GM19395 (cell line): ENCODE data around the gene SEC14L5.
"Not testable (repeated sequence)": the region's sequence is repeated elsewhere in the genome, so short reads cannot be mapped to it uniquely, and the experiment has no call there.

ENCODE experiments used
- ATAC-seq: cut with Tn5 transposase; IDR thresholded peaks from one replicate; pipeline ENCODE4 v1.9.1; 2021; ENCODE audit warnings: mild to moderate bottlenecking, moderate library complexity; ENCODE audit not compliant: unreplicated experiment

The SEC14L5 gene

DNA sequence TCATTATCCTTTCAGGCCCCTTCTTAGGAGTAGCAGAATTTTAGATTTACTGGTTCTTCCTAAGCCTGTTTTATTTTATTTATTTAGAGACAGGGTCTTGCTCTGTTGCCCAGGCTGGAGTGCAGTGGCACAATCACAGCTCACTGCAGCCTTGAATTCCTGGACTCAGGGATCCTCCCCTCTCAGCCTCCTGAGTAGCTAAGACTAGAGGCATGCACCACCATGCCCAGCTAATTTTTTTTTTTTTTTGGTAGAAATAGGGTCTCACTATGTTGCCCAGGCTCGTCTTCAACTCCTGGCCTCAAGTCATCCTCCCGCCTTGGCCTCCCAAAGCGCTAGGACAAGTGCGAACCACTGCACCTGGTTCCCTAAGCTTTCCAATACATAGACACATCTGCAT lies 28.5 kb upstream of the SEC14L5 start:
- not testable (repeated sequence) for ATAC-seq

DNA sequence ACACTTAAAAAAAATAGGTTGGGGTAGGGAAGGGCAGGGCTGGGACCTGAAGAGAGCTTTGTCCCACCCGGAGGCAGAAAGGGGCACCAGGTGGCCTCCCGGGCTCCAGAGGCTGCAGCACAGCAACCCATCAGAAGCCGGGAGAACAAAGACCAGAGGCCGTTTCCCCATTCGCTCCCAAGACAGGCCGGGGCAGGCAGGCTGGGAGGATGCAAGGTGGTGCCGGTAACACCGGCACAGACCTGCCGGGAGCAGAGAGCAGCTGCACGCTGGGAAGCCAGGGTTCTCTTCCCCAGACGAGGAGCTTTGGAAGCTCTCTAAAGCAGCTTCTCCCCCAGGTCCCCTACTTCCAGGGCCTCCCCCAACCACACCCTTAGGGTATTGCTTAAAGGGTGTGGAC lies 26.7 kb upstream of the SEC14L5 start:
- ATAC-seq: no peak

DNA sequence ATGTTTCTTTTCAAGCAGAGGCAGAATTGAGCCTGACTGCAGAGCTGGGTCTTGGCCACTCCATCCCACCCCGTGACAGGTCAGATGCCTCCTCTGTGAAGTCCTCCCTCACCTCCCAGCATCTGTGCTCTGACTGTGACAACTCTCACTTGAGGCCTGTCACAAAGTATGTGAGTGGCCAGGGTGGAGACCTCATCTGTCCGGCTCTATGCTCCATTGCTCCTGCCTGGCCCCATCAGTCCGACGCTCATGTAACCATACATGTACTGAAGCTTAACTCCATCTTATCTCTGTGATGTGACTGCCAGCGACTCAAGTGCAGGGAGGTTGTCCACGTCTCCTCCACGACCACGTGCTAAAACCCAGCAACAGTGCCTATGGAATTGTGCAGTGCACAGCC lies 24.7 kb upstream of the SEC14L5 start:
- no peak for ATAC-seq

DNA sequence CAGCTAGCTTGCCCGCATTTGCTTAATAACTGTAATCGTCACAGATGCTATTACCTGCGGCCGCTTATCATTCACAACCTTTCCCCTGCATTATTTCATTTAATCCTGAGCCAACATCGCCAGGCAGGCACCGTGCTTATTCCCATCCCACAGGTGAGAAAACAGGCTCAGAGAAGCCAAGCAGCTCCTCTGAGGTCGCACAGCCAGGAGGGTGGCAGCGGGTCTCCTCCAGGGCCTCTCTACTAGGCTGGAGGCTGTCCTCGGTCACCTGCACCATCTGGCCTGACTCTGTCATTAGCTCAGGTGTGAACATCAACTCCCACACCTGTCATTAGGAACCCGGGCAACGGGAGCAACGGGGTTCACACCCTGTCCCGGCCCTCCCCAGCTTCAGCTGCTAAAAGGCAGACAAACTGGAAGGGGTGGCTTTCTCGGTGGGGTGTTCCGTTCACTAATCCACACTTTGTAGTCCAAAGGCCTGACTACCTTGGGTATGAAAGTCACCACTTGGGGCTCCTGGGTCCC lies 24.2 kb upstream of the SEC14L5 start:
- no peak for ATAC-seq

DNA sequence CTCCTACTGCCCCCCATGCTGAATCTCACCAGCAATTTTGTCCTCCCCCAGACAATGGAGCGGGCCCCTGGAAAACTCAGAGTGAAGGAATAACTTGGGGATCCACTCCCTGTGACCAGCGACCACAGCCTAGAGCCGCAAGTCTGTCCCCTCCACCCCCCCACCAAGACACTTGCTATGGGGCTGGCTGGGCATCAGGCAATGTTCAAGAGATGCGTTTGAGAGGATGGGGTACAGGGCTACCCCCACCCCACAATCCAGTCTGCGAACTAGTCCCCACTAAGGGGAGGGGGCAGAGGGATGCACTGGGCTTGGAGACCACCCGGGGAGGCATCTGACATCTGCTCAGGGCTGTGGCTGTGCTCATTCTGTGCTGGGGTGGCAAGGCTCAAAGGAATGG lies 23.5 kb upstream of the SEC14L5 start:
- no peak for ATAC-seq

DNA sequence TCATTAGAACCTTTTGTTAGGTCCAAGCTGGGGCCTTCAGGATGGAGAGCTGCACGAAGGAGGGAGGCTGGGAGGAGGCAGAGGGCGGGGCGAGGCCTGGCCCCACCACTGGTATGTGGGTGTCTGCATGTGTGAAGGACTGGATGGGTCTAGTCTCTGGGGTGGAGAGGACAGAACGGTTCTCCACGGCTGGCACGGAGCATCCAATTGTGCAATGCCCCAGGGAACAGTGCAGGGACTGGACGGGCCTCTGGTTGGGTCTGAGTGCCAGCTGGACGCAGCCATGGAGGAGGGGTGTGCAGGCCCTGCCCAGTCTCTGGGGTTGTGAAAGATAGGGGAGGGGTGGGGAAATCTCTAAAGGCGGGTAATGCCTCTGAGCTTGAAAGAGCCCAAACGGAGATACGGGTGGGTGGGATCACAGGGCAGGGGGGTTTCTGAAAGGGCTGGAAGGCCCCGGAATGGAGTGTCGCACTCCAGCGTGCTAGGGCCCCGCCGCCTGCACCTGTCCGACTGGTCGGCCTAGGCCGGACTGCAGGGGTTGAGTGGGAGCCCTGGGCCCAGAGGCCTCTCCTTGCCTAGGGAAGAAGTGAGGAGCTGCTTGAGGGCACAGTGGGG lies 22.8 kb upstream of the SEC14L5 start:
- no peak for ATAC-seq

DNA sequence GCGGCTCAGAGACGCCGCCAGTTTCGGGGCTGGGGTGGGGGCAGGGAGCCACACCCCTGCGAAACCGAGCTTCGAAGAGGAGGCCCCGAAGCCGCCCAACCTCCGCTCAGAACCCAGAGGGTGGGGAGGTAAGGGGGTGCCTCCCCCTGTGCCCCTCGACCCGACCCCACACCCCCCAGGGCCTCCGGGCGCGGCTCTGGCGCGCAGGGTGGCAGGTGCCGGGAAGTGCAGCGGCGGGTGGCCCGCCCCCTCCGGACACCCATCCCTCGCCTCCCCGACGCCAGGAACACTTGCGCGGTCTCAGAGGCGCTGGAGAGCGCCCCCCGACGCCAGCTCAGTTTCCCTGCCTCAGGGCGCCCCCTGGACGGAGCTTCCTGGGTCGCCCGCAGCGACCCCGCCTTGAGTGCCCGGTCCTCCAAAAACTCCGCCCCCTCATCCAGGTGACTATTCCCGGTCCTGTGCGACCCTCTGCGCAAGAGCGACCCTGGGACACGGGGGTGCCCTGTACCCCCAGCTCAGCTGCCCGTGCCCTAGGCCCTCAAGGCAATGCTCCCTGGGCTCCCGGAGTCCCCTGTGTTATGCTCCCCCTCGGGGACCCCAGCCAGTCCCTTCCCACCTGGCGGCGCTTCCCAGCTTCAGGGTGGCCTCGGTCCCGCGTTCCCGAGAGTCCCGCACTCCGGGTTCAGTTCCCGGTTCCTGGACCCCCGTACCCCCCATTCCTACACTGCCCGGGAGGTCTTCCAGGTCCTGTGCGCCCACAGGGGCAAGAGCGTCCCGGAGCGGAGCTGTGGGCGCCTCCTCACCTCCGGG lies 21.7 kb upstream of the SEC14L5 start:
- ATAC-seq: no peak

DNA sequence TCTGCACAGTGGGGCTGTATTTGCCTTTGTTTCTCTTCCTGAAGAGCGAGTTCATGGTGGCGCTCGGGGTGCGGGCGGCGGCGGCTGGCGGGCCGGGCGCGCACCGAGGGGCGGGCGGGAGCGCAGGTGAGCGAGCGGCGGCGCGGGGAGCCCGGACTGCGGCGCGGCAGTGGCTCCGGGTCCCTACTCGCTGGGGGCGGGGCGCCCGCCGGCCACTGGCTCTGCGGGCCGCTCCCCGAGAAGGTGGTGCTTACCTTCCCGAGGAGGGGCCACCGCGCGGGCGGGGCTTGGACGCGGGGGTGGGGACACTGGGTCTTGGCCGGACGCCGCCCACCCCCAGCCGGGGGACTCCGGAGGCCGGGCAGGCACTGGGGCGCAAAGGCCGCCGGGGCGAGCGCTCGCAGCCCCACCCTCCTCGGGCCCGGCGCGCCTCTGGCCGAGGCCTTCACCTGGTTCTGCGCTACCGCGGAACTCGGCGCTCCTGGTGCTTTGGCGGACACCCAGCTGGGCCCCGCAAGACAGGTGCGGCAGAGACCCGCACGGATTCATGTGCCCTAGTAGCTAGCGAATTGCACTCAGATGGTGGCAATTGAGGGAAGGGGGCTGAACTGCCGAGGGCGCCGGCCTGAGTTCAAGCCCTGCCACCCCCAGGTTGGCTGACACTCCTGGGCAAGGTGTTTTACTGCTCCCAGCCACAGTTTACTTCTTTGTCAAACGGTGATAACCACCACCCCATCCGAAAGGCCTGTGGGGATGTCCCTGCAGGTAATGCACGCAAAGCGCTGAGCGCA lies 20.9 kb upstream of the SEC14L5 start, which contains the start of gene PPL:
Gene PPL (minus strand): TSS at position 158 of the 791 bp plus-strand sequence. CDS start 103 bp downstream, at position 55.
- no peak for ATAC-seq

DNA sequence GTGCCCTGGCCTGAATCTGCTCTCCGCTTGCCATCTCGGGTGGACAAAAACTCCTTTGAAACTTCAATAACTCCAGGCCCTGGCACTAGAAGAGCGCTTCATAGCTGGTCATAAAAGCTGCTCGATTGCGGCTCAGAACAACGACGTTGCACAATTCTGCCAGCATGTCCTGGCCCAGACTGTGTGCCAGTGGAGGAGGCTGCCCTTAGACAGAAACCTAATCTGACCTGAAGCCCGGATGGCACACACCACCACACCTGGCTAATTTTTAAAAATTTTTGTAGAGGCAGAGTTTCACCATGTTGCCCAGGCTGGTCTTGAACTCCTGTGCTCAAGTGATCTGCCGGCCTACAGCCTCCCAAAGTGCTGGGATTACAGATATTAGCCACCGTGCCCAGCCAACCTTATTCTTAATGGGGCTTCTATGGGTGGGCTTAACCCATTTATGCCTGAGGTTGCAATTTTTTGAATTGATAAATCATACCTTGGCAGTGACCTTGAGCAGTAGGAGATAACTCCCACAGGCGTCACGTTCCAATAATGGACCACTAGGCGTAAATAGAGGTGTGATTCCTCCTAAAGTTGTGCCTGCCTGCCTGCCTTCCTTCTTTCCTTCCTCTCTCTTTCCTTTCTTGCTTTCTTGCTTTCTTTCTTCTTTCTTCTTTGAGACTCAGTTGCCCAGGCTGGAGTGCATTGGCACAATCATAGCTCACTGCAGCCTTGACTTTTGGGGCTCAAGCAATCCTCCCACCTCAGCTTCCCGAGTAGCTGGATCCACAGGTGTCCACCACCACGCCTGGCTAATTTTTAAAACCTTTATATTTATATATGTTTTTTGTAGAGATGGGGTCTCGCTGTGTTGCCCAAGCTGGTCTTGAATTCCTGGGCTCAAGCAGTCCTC lies 20.1 kb upstream of the SEC14L5 start:
- ATAC-seq: no peak

DNA sequence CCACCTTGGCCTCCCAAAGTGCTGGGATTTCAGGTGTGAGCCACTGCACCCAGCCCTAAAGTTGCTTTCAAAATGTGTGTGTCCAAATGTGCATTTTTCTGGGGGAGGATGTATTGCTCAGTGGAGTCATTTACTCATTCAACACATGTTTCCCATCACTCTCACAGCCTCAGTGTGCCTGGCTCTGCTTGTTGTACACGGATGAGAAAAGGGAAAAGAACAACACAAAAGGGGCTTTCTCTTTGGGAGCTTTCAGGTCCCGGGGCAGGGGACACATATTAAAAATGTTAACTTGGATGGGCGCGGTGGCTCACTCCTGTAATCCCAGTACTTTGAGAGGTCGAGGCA lies 19.5 kb upstream of the SEC14L5 start:
- ATAC-seq: no peak

DNA sequence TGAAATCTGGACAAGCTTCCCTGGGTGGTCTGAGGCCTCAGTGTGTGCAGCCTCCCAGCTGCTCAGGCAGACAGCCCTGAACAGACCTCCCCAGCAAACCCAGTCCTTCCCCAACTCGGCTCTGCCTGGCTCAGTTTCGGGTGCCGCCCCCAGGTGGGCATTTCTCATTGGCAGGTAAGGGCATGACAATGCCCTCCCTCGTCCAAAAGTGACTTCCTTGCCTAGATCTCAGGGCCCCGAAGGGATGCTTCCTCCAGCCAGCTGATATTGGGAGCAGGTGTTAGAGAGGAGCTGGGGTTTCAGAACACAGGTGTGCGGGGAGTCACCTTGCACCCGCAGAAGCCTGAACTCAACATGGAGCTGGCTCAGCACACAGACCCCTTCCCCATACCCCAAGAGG lies 17.4 kb upstream of the SEC14L5 start:
- ATAC-seq: no peak

DNA sequence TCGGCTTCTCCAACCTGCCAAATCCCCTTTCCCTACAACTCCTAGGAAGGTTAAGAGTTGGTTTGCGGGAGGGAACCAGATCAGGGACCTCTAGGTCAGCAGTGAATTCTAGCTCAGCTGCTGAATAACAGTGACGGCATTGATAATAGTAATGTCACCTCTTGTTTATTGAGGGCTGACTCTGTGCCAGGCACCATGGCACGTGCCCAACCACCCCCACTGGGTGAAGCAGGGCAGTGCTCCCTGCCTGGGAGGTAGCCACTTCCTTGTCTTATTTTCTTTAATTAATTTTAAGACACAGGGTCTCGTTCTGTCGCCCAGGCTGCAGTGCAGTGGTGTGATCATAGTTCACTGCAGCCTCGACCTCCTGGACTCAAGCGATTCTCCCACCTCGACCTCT lies 15.6 kb upstream of the SEC14L5 start:
- ATAC-seq: no peak

DNA sequence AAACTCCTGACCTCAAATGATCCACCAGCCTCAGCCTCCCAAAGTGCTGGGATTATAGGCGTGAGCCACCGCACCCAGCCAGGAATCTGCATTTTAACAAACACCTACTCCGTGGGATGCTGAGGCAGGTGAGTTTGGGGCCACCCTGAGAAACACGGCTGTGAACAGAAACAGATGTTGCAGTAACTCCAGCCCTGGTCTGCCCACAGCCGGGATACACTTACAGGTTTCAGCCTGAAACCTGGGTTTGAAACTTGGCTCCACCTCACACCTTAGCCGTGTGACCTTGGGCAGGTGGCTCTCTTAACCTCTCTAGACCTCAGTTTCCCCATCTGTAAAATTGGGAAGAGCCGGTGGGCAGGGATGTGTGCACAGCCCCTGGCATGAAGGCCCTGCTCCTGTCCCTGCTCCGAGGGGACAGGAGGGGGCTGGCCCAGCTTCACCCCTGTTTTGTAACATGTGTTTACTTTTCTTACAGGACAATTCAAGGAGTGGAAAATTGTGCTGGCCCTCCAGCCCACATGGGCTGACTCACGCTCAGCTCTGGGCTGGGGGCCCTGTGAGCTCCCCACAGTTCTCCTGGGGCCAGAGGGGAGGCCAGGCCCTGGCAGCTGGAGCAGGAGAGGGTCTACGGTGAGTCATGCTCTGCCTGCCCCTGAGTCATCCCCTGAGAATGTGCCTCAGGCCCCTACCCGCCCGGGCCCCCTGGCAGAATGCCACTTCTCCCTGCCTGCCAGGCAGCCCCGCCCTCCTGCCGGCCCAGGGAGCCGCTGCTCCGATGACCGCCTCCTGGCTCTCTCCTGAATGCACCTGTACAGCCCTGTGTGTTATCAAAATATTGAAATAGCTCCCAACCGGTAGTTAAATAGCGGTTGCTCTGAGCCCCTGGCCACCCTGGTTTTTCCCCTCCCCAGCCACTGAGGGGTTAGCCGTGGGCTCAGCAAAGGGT lies 13.5 kb upstream of the SEC14L5 start:
- ATAC-seq: no peak

DNA sequence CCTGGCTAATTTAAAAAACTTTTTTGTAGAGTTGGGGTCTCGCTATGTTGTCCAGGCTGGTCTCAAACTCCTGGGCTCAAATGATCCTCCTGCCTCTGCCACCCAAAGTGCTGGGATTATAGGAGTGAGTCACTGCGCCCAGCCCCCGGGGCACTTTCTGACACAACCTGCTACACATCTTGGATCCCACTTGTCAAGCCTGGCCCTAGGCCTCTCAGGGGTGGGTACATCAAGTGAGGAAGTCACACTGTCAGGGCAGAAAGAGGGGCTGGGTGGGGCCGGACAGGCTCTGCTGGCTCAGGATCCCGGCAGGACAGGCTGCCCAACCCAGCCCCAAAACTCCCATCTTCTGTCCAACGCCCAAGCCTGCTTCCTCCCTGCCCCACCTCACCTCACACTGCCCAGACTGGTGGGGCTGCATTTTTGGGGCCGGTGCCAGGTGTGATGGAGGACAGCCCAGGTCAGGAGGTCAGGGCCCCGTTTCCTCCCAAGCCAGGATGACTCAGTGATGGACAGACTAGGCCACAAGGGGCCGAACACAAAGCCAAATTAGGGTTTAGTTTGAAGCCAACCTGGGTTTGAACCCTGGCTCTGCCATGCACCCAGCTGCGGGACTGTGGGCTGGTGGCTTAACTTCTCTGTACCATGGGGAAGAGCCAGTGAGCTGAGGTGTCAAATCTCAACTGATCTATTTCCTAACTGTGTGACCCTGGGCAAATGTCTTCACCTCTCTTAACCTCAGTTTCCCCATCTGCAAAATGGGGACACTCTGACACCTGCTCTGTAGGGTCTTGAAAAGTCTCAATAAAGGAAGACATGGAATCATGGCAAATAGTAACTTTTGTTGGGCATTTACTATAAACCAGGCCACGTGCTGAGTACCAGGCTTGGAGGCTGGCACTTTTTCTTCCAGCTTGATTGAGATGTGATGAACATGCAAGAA lies 12.3 kb upstream of the SEC14L5 start:
- ATAC-seq: no peak

DNA sequence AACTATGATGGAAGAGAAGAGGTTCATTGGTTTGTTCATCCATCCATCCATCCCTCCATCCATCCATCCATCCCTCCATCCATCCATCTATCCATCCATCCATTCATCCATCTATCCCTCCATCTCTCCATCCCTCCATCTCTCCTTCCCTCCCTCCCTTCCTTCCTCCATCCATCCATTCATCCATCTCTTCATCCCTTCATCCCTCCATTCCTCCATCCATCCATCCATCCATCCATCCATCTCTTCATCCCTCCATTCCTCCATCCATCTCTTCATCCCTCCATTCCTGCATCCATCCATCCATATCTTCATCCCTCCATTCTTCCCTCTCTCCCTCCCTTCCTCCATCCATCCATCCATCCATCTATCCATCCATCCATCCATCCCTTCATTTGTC lies 11.2 kb upstream of the SEC14L5 start:
- ATAC-seq: no peak

DNA sequence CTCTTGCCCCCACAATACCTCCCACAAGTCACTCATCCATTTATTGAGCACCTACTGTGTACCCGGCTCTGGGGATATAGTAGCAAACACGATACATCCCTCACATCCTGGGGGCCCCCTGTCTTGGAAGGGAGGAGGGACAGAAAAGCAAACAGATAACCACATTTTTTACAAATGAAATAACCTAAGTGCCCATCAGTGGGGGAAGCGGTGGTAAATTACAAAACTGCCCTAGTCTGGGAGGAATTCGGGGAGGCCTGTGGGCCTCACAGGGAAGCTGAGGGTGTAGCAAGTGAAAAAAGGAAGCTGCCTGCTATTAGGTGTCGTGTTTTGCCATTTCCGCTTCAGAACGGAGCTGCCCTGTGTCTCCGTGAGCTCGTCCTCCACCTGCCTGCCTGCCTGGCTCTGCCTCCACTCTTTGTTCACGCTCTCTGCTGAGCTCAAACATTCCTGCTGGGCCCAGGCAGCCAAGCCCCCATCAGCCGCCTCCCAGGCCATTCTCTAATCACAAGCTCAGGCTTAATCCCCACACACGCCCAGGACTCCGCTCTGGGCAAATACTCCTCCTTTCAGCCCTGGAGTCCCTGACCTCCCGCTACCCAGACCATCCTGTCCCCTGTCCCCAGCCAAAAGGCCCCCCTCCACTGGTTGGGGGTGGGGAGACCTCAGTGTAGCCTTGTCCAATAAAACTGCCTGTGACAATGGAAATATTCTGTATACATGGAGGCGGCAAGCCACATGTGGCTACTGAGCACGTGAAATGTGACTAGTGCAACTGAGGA lies 10.2 kb upstream of the SEC14L5 start:
- ATAC-seq: no peak

DNA sequence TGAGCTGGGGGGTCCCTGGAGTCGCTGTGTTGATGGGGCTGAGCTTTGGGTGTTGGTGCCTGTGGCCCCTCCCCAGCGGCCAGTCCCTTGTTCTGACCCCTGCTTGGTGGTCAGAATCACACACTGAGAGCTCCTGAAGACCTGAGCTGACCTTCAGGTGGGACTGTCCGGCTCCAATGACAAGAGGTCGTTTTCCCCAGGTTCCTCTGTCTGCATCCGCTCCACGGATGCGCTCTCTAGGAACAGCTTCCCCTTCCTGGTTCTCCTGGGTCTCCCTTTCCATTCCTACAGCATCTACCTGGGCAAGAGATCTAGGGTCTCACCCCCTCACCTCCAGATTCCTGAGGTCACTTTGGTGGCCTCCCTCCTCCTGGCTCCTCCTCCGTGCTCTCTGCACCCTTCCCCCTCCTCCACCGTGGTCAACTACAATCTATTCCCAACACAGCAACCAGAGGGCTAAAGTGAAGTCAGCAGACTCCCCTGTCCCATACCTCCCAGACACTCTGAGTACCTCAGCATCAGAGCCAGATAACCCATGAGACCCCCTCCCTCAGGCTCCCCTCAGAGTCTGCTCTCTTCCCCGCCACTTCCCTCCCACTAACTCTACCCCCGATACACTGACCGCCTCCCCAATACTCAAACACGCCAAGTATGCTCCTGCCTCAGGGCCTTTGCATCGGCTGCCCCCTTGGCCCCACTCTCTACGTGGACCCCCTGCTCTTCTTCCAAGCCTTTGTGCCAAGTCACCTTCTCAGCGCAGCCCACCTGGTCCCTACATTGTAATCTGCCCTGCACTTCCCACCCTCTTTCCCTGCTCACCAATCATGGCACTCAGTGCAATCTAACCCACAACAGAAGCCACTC lies 9.0 kb upstream of the SEC14L5 start:
- ATAC-seq: no peak
